Epidermal melanocyte (primary cell): ENCODE results near the gene FAM228A.

Experiments
- DNase-seq: peaks from one replicate; pipeline ENCODE4 v3.0.0; 2011; ENCODE audit warnings: low spot score; ENCODE audit not compliant: insufficient read length

Gene FAM228A

GRCh38 chr2:24225499-24226242 lies 50.8 kb downstream of the FAM228A start:
- DNase-seq: no peak

GRCh38 chr2:24228470-24228869 lies 53.6 kb downstream of the FAM228A start:
- DNase-seq: no peak

DNA sequence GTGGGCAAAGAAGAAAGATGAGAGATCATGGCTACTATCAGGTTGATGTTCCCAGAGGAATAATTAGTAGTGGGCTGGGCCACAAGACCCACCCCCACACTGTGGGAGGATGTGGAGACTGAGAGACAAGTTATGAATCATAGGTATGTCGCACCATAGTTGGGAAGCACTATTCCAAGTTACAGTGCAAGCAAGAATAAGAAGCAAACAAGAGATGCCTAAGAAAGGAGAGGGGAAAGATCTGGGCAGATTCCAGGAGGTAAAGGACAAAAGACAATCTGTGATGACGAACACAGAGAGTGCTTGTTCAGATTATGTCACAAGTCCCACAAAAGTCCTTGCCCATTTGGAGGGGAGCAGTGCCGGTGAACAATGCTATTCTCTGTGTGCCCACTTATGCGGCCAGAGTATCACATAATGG lies 56.6 kb downstream of the FAM228A start:
- peak; percentile 45 for DNase-seq

- no peak for DNase-seq
These were observed 58.5 kb downstream of the FAM228A start for GRCh38 chr2:24233321-24233720.

- no peak for DNase-seq
These were observed 62.5 kb downstream of the FAM228A start for GRCh38 chr2:24237313-24237712.

GRCh38 chr2:24238158-24238557 lies 63.3 kb downstream of the FAM228A start:
- no peak for DNase-seq

GRCh38 chr2:24239553-24239952 lies 64.7 kb downstream of the FAM228A start:
- no peak for DNase-seq
